GM19468 (cell line): Measurements from ENCODE around the gene HMGXB4.
A peak's percentile ranks its signal among the peaks of the same experiment; 100 is the strongest.
"Not testable (repeated sequence)": the region's sequence is repeated elsewhere in the genome, so short reads cannot be mapped to it uniquely, and the experiment has no call there.

ENCODE experiments used
- ATAC-seq: cut with Tn5 transposase; IDR thresholded peaks from one replicate; pipeline ENCODE4 v1.9.1; 2021; ENCODE audit warnings: mild to moderate bottlenecking, moderate library complexity, moderate number of reproducible peaks; ENCODE audit not compliant: unreplicated experiment; ENCODE audit errors: extremely low read depth

HMGXB4 gene, protein sequence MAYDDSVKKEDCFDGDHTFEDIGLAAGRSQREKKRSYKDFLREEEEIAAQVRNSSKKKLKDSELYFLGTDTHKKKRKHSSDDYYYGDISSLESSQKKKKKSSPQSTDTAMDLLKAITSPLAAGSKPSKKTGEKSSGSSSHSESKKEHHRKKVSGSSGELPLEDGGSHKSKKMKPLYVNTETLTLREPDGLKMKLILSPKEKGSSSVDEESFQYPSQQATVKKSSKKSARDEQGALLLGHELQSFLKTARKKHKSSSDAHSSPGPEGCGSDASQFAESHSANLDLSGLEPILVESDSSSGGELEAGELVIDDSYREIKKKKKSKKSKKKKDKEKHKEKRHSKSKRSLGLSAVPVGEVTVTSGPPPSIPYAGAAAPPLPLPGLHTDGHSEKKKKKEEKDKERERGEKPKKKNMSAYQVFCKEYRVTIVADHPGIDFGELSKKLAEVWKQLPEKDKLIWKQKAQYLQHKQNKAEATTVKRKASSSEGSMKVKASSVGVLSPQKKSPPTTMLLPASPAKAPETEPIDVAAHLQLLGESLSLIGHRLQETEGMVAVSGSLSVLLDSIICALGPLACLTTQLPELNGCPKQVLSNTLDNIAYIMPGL

DNA sequence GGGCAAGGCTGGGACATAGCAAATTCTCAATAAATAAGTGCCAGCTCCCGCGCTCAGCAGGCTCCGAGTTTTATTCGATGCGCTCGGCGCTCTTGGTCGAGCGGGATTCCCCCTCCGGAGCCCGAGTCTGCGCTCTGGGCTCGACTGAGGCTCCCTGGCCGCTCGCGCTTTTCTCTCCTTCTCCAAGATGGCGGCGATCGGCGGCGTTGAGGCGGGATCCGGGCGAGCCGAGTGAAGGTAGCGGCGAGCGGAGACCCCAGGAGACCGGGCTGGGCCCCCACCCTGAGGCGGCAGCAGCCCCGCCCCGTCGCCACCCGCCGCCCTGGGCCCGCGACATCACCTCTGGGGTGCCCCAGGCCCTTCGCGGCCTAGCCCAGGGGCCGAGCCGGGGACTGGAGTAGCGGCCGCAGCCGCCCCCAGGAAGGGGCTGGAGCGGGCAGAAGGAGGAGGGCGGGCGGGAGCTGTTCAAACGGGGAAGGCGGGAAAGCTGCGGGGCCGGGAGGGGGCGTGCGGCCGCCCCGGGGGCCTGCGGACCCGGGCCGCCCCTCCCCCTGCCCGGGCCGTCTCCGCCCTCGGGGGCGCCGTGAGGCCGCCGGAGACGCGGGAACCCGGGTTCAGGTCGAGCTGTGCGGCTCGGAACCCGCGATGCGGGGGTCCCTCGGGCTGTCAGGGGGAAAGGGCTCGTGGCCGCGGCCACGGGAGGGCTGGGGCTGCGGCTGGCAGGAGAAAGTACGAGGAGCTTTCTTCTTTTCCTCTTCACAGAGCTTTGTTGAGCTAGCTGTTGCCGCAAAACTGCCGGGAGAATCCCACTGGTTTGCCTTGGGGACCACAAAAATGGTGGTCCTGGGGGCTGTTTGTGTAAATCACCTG lies at the start of gene HMGXB4:
Gene HMGXB4 (plus strand): TSS at position 173 of the 870 bp plus-strand sequence. CDS start 4,898 bp downstream, outside the sequence.
- peak; percentile 66 for ATAC-seq

DNA sequence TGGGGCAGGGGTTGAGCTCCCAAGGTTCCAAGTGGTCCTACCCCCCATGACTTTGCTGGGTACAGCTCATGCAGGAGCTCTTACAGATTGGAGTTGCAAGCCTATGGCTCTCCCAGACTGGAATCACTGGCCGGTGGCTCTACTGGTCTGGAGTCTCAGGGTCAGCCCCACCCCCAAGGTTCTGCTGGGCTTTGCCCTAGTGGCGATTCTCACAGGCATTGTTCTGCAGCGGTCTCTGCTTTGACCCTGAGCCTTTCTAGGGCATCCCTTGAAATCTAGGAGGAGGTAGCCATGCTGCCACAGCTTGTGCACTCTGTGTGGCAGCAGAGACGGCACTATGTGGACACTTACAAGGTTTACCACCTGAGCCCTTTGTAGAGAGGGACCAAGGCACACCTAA lies 49.3 kb upstream of the HMGXB4 start:
- ATAC-seq = no peak

DNA sequence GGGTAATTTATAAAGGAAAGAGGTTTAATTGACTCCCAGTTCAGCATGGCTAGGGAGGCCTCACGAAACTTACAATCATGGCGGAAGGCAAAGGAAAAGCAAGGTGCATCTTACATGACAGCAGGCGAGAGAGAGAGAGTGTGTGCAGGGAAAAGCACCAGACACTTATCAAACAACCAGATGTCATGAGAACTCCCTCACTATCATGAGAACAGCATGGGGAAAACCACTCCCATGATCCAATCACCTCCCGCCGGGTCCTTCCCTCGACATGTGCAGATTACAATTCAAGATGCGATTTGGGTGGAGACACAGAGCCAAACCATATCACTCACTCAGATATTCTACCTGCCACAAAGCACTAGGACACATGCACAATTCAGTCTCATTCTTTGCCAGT lies 48.1 kb upstream of the HMGXB4 start:
- no peak for ATAC-seq

DNA sequence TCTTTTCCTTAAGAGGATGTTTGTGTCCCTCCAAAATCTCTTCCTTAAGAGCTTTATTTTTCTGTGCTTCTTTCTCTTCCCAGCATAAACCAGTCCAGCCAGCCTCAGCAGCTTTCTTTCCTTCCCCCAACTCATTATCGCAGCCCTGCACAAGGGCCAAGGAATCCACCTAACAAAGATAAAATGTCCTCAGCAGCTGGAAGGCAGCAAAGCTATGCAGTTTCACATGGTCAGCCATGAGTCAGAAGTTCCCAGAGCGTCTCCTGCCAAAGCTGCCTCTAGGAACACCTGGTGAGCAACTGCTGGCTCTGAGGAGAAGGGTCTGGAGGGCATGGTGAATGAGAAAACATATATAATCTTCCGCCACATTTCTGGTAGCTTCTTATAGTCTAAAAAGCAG lies 45.3 kb upstream of the HMGXB4 start:
- ATAC-seq = no peak

DNA sequence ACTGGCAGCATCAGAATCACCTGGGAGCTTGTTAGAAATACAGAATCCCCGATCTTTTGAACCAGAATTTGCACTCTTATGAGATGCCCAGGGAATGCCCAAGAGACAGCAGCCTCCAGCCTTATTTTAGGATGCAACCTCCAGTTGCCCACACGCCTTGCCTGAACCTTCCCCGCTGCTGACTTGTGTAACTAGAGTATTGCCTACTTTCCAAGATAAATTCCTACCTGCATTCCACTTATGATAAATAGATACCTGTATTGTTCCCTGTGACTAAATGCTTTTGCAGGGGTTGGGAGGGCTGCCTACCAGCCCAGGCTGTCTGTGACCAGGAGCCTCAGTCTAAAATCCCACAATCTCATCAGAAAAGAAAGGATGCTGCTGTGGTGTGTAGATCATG lies 44.3 kb upstream of the HMGXB4 start:
- ATAC-seq = no peak

DNA sequence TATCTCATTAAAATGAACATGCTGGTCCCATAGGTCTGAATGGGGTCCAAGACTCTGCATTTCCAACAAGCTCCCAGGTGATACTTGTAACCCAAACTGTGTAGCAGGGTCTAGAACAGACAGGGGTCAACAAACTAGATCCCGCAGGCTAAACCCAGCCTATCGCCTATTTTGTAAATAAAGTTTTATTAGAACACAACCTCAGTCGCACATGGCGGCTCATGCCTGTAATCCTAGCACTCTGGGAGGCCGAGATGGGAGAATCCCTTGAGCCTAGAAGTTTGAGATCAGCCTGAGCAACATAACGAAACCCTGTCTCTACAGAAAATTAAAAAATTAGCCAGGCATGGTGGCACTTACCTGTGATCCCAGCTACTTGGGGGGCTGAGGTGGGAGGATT lies 42.3 kb upstream of the HMGXB4 start:
- no peak for ATAC-seq

DNA sequence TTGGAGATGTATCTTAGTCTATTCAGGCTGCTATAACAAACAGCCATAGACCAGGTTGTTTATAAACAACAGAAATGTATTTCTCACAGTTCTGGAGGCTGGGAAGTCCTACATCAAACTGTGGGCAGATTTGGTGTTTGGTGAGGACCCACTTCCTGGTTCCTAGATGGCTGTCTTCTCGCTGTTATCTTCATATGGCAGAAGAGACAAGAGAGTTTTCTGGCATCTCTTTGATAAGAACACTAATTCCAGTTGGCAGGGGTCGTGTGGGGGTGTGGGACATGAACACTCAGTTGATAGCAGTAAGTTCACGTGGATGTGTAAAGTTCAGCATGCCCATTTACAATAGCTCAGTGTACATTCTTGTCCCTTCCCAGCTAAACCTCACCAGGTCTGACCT lies 41.3 kb upstream of the HMGXB4 start:
- no peak for ATAC-seq

DNA sequence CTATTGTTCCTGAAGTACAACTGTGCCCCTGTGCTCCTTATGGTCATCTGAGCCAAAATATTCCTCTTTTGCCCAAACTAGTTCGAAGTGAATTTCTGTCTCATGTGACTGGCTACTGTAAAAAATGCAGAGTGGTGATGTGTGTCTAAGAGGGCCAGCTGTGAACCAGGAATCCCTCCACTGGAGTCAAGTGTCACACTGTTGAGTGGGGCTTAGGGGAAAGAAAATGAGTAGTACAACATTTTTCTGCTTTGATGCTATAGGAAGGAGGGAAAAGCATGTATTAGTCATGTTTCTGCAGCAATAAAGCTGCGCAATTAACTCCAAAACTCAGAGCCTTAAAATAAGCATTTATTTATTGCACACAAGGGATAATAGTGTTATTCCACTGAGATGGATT lies 39.8 kb upstream of the HMGXB4 start:
- ATAC-seq = no peak

DNA sequence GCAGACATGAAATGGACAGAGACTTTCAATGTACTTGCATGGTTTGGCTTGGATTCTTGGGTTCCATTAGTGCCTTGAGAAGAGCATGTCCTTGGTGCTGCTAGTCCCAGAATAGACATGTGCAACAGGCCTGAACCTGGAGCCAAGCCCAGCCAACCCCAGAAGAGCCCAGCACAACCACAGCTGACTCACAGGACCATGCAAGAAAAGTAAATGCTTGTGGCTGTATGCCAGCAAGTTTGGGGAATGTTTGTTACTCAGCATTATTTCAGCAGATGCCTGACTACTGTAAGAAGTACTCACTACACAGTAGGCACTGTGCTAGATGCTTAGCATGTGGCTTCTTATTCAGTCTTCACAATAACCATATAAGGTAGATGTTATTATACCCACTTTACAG lies 39.2 kb upstream of the HMGXB4 start:
- ATAC-seq = no peak

DNA sequence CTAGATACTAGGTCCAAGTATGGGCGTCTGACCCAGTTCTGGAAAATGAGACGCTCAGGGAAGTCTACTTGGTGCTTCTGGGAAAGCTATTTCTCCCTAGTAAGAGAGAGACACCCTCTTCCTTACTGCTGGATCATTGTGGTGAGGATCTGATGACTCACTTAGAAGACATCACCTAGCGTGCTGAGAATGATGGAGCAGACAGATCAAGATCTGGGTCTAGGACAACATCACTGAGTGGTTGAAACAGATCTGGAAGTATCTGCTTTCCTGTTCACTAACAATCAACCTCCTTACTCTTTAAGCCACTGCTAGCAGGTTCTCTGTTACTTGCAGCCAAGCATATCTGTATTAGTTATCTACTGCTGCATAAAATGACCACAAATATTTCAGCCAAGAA lies 38.3 kb upstream of the HMGXB4 start:
- ATAC-seq = no peak

DNA sequence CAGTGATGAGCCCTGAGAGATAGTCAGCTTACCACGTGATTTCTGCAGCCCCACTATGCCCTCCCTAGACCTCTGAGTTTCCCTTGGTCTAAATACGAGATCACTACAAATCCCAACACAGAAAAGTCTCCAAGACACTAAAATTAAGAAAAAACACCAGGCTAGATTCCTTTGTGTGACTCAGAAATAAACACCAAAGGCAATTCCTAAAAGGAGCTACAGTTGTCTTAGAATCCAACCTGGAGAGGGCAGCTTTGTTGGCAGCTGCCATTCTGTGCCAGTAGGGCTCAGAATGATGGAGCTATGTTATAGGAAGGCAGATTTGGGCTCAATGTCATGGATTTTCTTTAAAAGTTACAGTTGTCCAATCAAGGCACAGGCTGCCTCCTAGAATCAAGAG lies 37.1 kb upstream of the HMGXB4 start:
- ATAC-seq = no peak

DNA sequence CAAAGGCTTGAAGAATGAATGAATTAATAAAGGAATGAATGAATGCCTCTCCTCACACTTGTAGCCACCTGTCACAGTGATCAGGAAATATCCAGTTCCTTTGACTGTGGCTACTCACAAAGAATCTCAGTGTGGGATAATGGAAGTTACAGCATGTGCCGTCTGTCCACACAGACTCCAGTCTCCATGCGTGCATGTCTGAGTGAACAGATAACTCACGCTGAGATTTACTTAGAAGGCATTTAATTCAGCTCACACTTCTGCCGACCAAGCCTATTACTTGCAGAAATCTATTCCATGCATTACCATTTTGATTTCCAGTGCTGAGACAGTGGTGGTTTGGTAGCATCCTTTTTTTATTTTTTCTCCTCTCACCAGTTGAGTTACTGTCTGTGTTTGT lies 32.3 kb upstream of the HMGXB4 start:
- ATAC-seq = no peak

DNA sequence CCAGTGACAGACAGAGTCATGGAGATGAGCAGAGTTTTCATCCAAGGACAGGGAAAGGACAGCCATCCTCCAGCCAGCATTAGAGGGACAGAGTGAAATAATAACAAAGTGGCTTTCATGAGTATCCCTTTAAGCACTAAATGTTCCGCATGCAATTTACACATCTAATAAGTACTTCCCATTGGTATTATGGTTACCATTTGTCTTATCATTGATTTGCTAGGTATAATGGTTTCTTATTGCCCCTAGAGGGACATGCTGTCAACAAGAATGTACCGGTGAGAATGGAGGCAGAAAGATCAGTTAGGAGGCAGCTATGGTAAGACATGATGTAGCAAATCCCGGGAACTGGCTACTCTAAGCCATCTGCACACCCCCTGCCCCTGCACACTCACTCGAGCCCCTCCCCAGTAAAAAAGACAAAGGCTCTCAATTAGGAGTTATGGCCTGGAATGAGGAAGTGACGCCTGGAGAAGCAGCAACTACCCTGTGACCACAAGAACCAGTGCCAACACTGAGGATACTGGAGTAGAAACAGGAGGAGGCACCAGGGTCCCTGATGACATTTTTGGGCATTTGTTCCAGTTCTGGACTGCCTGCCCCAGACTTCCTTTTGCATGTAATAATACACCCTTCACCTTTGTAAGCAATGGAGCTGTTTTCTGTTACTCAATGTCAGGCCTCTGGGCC lies 30.2 kb upstream of the HMGXB4 start:
- ATAC-seq = no peak

DNA sequence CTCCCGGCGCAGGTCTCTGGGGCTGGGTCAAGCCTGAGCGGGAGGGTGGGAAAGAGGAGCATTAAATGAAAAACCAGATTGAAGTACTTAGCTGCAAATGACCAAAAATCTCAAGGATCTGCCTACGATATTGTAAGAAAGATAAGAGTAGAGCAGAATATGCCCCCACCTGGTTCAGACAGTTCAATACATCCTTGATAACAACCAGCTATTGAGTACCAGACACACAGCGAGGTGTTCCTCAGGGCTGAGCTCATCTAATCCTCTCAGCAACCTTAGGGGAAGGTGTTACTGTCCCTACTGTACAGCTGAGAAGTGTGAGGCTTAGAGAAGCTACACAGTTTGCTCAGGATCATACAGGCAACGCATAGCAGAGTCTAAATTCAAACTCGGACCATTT lies 27.4 kb upstream of the HMGXB4 start:
- no peak for ATAC-seq

DNA sequence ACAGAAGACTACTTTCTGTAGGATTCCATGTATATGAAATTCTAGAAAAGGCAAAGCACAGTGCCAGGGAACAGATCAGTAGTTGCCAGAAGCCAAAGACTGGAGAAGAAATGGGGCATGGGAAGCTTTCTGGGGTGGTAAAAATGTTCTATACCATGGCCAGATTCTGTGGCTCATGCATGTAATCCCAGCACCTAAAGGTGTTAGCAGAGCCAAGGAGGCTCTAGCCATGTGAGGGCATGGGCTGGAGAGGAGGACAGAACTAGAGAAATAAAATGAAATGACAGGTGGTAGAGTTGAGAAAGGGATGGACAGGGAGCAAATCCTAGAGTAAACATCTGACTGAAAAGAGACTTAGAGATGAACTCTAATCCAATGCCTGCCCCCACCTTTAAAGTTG lies 26.9 kb upstream of the HMGXB4 start:
- no peak for ATAC-seq

DNA sequence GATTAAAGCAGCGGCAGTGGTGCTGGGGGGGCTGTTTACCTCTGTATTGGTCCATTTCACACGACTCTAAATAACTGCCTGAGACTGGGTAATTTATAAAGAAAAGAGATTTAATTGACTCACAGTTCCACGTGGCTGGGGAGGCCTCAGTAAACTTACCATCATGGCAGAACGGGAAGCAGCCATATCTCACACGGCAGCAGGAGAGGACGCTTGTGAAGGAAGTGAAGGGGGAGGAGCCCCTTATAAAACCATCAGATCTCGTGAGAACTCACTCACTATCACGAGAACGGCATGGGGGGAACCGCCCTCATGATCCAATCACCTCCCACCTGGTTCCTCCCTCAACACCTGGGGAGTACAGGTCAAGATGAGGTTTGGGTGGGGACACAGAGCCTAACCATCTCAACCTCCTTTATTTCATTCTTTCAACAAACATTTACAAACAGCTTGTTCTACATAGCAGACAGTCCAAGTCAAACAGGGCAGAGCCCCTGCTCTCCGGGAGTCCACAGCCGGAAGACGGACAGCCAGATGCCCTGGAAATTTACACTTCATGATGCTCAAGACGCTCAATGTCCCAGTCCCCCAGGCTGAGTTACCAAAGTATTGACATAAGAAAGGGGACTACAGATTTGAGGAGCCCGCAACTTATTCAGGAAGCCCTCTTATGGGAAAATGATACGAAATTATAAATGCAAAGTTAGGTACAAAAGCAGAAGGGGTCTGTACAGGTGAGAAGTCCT lies 26.3 kb upstream of the HMGXB4 start:
- no peak for ATAC-seq

DNA sequence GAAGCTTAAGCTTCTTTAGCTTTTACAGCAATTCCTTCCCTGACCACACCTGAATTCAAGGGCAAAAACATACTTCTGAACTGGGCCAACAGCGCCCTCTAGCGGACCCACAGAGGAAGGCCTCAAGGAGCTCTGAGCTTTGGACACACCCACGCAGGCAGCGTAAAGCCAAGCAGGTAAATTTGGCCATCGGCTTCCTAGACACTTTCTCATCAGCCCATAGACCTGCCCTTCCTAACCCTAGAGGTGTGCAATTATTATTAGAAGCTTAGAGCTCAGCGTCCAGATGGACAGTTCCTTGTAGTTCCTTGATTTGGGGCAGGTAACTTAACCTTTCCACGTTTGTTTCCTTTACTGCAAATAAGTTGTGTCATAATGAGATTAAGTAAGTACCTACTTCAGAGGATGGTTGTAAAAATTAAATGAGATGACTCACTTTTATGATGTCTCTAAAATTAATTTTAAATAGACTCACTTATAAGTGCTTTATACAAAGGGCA lies 25.7 kb upstream of the HMGXB4 start:
- no peak for ATAC-seq

DNA sequence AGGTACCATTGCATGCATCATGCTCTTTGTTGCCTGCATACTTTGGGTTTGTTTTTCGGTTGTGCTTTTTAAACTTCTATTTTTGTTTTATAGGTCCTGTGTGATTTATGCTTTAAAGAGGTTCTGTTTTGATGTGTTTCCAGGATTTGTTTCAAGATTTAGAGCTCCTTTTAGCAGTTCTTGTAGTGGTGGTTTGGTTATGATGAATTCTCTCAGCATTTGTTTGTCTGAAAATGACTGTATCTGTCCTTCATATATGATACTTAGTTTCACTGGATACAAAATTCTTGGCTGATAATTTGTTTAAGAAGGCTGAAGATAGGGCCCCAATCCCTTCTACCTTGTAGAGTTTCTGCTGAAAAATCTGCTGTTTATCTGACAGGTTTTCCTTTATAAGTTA lies 18.5 kb upstream of the HMGXB4 start:
- ATAC-seq = not testable (repeated sequence)

DNA sequence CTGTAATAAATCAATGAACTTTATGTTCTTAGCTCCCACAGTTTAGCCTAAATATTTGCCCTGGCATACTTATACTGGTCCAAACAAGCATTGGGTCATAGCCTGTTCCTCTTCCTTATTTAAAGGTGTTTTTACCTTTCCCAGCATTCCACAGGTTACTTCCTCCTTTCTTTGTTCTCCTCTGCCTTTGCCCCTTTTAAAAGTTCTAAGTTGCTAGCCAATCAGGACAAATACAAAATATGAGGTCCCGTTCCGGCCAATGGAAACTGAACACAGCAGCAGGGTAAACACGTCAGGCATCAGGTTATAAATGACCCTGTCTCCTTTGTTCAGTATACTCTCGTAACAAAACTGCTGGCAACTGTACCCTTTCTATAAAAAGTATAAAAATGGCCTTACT lies 12.8 kb upstream of the HMGXB4 start:
- not testable (repeated sequence) for ATAC-seq

DNA sequence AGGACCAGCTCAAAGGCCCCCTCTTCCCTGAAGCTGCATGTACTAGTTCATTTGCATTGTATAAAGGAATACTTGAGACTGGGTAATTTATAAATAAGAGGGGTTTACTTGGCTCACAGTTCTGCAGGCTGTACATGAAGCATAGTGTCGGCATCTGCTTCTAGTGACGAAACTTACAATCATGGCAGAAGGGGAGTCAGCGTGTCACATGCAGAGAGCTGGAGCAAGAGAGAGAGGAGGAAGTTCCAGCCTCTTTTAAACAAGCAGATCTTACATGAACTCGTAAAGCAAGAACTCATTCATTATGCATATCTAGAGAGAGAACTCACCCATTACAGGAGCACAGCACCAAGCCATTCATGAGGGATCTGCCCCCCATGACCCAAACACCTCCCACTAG lies 7.1 kb upstream of the HMGXB4 start:
- ATAC-seq = no peak
